KMS-11 (cell line): Measurements from ENCODE around the gene EXOC4.

Experiments used
- H2AFZ ChIP-seq: fragments of 200-600 bp; sonication (generic); 2 replicates; pipeline ENCODE4 v1.6.1; 2016; ENCODE audit warnings: antibody characterized with exemption, mixed run types, low read depth
- H3K27ac ChIP-seq: fragments of 200-600 bp; sonication (generic); 2 replicates; pipeline ENCODE4 v1.6.1; 2016; ENCODE audit warnings: mild to moderate bottlenecking, mixed run types
- H3K27me3 ChIP-seq: fragments of 200-600 bp; sonication (generic); 2 replicates; pipeline ENCODE4 v1.6.1; 2017; ENCODE audit warnings: mild to moderate bottlenecking, low read depth, mixed run types, moderate library complexity; ENCODE audit not compliant: insufficient read depth
- H3K36me3 ChIP-seq: fragments of 200-600 bp; sonication (generic); 2 replicates; pipeline ENCODE4 v1.6.1; 2017; ENCODE audit warnings: mild to moderate bottlenecking, mixed run types; ENCODE audit not compliant: insufficient read depth
- H3K4me1 ChIP-seq: fragments of 200-600 bp; sonication (generic); 2 replicates; pipeline ENCODE4 v1.6.1; 2016; ENCODE audit warnings: mild to moderate bottlenecking, low read depth, mixed run types; ENCODE audit not compliant: poor library complexity, severe bottlenecking
- H3K4me2 ChIP-seq: fragments of 200-600 bp; sonication (generic); 2 replicates; pipeline ENCODE4 v1.7.0; 2016; ENCODE audit warnings: mild to moderate bottlenecking, mixed run types
- H3K4me3 ChIP-seq: fragments of 200-600 bp; sonication (generic); IDR thresholded peaks from 2 replicates; pipeline ENCODE4 v1.6.1; 2017; ENCODE audit warnings: low read depth, low read length, mixed read lengths; ENCODE audit not compliant: insufficient read depth
- H3K79me2 ChIP-seq: fragments of 200-600 bp; sonication (generic); 2 replicates; pipeline ENCODE4 v1.6.1; 2016; ENCODE audit warnings: low read depth, mixed run types; ENCODE audit not compliant: insufficient read depth
- H3K9ac ChIP-seq: fragments of 200-600 bp; sonication (generic); 2 replicates; pipeline ENCODE4 v1.6.1; 2016; ENCODE audit warnings: mild to moderate bottlenecking, mixed run types
- H4K20me1 ChIP-seq: fragments of 200-600 bp; sonication (generic); 2 replicates; pipeline ENCODE4 v1.6.1; 2016; ENCODE audit warnings: mild to moderate bottlenecking, mixed run types; ENCODE audit not compliant: insufficient read depth
- CTCF ChIP-seq: fragments of 200-600 bp; sonication (generic); conservative IDR thresholded peaks from 2 replicates; pipeline ENCODE4 v1.6.1; 2017; ENCODE audit warnings: low read depth, mild to moderate bottlenecking, antibody characterized with exemption, low read length, moderate library complexity, mixed read lengths

EXOC4 gene

GRCh38 chr7:133702078-133702477 lies 449.2 kb downstream of the EXOC4 start:
- no peak overlapping the region for H3K9ac ChIP-seq
- no peaks in the 10 kb centered on the region for H3K4me1 ChIP-seq
- H3K27me3 ChIP-seq, result no peaks in the 10 kb centered on the region
- no peak overlapping the region for H3K27ac ChIP-seq
- H3K36me3 ChIP-seq, result no peaks in the 10 kb centered on the region
- TF ChIP-seq CTCF, result no peak
- H2AFZ ChIP-seq, result no peak overlapping the region
- no peaks in the 10 kb centered on the region for H3K79me2 ChIP-seq
- H4K20me1 ChIP-seq, result no peaks in the 10 kb centered on the region
- no peak overlapping the region for H3K4me2 ChIP-seq
- H3K4me3 ChIP-seq, result no peak overlapping the region

GRCh38 chr7:133702960-133703359 lies 450.1 kb downstream of the EXOC4 start:
- Histone ChIP-seq H3K4me2 (no peak overlapping the region), H3K27ac (no peak overlapping the region), H3K36me3 (no peaks in the 10 kb centered on the region)

GRCh38 chr7:133703547-133703946 lies 450.7 kb downstream of the EXOC4 start:
- Histone ChIP-seq H3K36me3 (no peaks in the 10 kb centered on the region), H3K27me3 (no peaks in the 10 kb centered on the region), H3K4me2 (no peak overlapping the region), H3K9ac (no peak overlapping the region), H3K79me2 (no peaks in the 10 kb centered on the region), H3K27ac (no peak overlapping the region), H4K20me1 (no peaks in the 10 kb centered on the region), H3K4me3 (no peak overlapping the region), H3K4me1 (no peaks in the 10 kb centered on the region), H2AFZ (no peak overlapping the region)
- TF ChIP-seq CTCF, result no peak

More at GRCh38 chr7:133702960-133703359, 450.1 kb downstream of the EXOC4 start:
- Histone ChIP-seq H3K9ac (no peak overlapping the region), H3K4me1 (no peaks in the 10 kb centered on the region), H3K4me3 (no peak overlapping the region), H4K20me1 (no peaks in the 10 kb centered on the region), H2AFZ (no peak overlapping the region), H3K79me2 (no peaks in the 10 kb centered on the region), H3K27me3 (no peaks in the 10 kb centered on the region)
- TF ChIP-seq CTCF, result no peak

- no peak for TF ChIP-seq CTCF
- Histone ChIP-seq H3K9ac (no peak overlapping the region), H3K4me3 (no peak overlapping the region), H2AFZ (no peak overlapping the region), H3K27me3 (no peaks in the 10 kb centered on the region), H3K36me3 (no peaks in the 10 kb centered on the region), H4K20me1 (no peaks in the 10 kb centered on the region), H3K27ac (no peak overlapping the region), H3K4me1 (peaks cover 6% of the 10 kb centered on the region), H3K4me2 (no peak overlapping the region), H3K79me2 (no peaks in the 10 kb centered on the region)
Observed at GRCh38 chr7:133704453-133704852, 451.6 kb downstream of the EXOC4 start.
